Panc1 (cell line): ENCODE results near the gene DLGAP1. TPM values are rescaled to one million over a fixed set of nuclear protein-coding genes. Genes with fewer than 3 reads are reported as not detected.

Experiments used
- ATAC-seq: fragments of 200-7000 bp; cut with Tn5 transposase; 2 replicates; pipeline ENCODE4 v1.9.1; 2020; ENCODE audit warnings: mild to moderate bottlenecking, moderate library complexity
- BruUV-seq: library from RNA; stranded (reverse); fragments of 400-500 nt; replicated peaks from 2 replicates; lab custom pipeline; 2021; lab: Mats Ljungman, UMichigan
- CTCF ChIA-PET: fragments of 300-600 bp; sonication (Branson Sonifier 250); formaldehyde crosslinking; loops from one replicate; lab custom pipeline; 2022; ENCODE audit warnings: antibody characterized with exemption; lab: Charles Lee
- POLR2A ChIA-PET: fragments of 300-600 bp; sonication (Branson Sonifier 250); formaldehyde crosslinking; loops from one replicate; lab custom pipeline; 2022; ENCODE audit warnings: antibody characterized with exemption; lab: Charles Lee
- DNase-seq: peaks from one replicate; pipeline ENCODE4 v3.0.0-alpha.2; 2010; ENCODE audit warnings: low read depth, low spot score
- H3K27ac ChIP-seq: 2 replicates; pipeline ENCODE4 v1.5.1; 2011; ENCODE audit warnings: mild to moderate bottlenecking, low read length, inconsistent platforms
- H3K27me3 ChIP-seq: fragments of 200-500 bp; sonication (Bioruptor generic); 2 replicates; pipeline ENCODE4 v1.6.0; 2014; ENCODE audit warnings: low read length, inconsistent platforms; ENCODE audit not compliant: control insufficient read depth, insufficient read depth
- H3K36me3 ChIP-seq: fragments of 200-500 bp; sonication (Bioruptor generic); 2 replicates; pipeline ENCODE4 v1.5.1; 2014; ENCODE audit warnings: inconsistent platforms, mild to moderate bottlenecking, low read length, moderate library complexity; ENCODE audit not compliant: control insufficient read depth, insufficient read depth
- H3K4me1 ChIP-seq: 2 replicates; pipeline ENCODE4 v1.5.1; 2011; ENCODE audit warnings: inconsistent platforms, mild to moderate bottlenecking, low read length, moderate library complexity; ENCODE audit not compliant: control insufficient read depth, insufficient read depth
- H3K4me3 ChIP-seq, 2 experiments: 2 replicates each; pipeline ENCODE4 v1.5.1; 2011 to 2012; ENCODE audit warnings: low read depth in 2 of 2, low read length in 2 of 2, mild to moderate bottlenecking in 2 of 2, inconsistent platforms in 1 of 2, moderate library complexity in 1 of 2
- H3K9me3 ChIP-seq: fragments of 200-500 bp; sonication (Bioruptor generic); 2 replicates; pipeline ENCODE4 v1.5.1; 2014; ENCODE audit warnings: low read depth, mild to moderate bottlenecking, inconsistent platforms, low read length, moderate library complexity; ENCODE audit not compliant: control insufficient read depth, insufficient read depth
- CTCF ChIP-seq: fragments of 450-650 bp; IDR thresholded peaks from 2 replicates; pipeline ENCODE4 v1.5.1; 2017; ENCODE audit warnings: mild to moderate bottlenecking
- POLR2AphosphoS5 ChIP-seq: IDR thresholded peaks from 2 replicates; pipeline ENCODE4 v1.6.1; 2012; ENCODE audit warnings: mild to moderate bottlenecking, low read depth, low read length, moderate library complexity
- REST ChIP-seq, 2 experiments: IDR thresholded peaks; 2 replicates each; pipeline ENCODE4 v1.6.1; 2011 to 2012; ENCODE audit warnings: low read depth in 2 of 2, control low read depth in 1 of 2, low read length in 1 of 2, mild to moderate bottlenecking in 1 of 2, moderate library complexity in 1 of 2; ENCODE audit not compliant: insufficient read depth in 1 of 2
- SIN3A ChIP-seq: IDR thresholded peaks from 2 replicates; pipeline ENCODE4 v1.6.1; 2012; ENCODE audit warnings: low read depth, mild to moderate bottlenecking, low read length, moderate library complexity, borderline replicate concordance; ENCODE audit not compliant: insufficient read depth
- TCF7L2 ChIP-seq: IDR thresholded peaks from 2 replicates; pipeline ENCODE4 v1.6.1; 2011; ENCODE audit warnings: mild to moderate bottlenecking, low read depth, low read length, inconsistent platforms
- in situ Hi-C: cut with HindIII; loops from 2 replicates; pipeline ENCODE4 v1.10.0; 2016; ENCODE audit warnings: low sequenced_read_pairs, low pct_unique_long_range_greater_than_20kb
- intact Hi-C: fragments of 100-400 bp; cut with micrococcal nuclease; formaldehyde crosslinking; loops from one replicate; pipeline ENCODE4 v1.10.0; 2022; ENCODE audit not compliant: unreplicated experiment
- total RNA-seq: library from RNA; stranded (reverse); gene quantifications from one replicate; pipeline ENCODE4 v1.2.1, GENCODE V29; 2021; ENCODE audit not compliant: unreplicated experiment

Gene DLGAP1
- total RNA-seq, 1 experiment from 2014 or later: 1.8 TPM

GRCh38 chr18:3590096-3590630 lies 864.9 kb downstream of the DLGAP1 start:
- POLR2A ChIA-PET: interaction anchor here (1.1 kb wide), 1 partner anchor 20 kb away, joined by 8 read pairs; no protein-coding TSS in a partner anchor
- intact Hi-C loops (loop anchor here (5.0 kb wide), 2 partner anchors 83 to 328 kb away; partner anchors contain the start of gene MYL12B), in situ Hi-C loops (no loop called here)
- Histone ChIP-seq H3K27ac (peak overlapping the region; percentile 96), H3K9me3 (no peaks in the 10 kb centered on the region), H3K27me3 (no peaks in the 10 kb centered on the region), H3K36me3 (no peaks in the 10 kb centered on the region; the same call in 1 of the 2 replicates), H3K4me3 (no peak overlapping the region), H3K4me1 (peaks cover 47% of the 10 kb centered on the region)
- no peak for ATAC-seq
- TF ChIP-seq SIN3A (no peak), TCF7L2 (no peak), CTCF (no peak), REST (IDR thresholded peaks at IDR 0.05; ENCODE audit: insufficient read depth in 1 of 2, low read depth in 2 of 2, low read length in 1 of 2) (no peak), POLR2AphosphoS5 (no peak)
- DNase-seq: no peak
- CTCF ChIA-PET: no interaction called here
- BruUV-seq: no TSS peak

DNA sequence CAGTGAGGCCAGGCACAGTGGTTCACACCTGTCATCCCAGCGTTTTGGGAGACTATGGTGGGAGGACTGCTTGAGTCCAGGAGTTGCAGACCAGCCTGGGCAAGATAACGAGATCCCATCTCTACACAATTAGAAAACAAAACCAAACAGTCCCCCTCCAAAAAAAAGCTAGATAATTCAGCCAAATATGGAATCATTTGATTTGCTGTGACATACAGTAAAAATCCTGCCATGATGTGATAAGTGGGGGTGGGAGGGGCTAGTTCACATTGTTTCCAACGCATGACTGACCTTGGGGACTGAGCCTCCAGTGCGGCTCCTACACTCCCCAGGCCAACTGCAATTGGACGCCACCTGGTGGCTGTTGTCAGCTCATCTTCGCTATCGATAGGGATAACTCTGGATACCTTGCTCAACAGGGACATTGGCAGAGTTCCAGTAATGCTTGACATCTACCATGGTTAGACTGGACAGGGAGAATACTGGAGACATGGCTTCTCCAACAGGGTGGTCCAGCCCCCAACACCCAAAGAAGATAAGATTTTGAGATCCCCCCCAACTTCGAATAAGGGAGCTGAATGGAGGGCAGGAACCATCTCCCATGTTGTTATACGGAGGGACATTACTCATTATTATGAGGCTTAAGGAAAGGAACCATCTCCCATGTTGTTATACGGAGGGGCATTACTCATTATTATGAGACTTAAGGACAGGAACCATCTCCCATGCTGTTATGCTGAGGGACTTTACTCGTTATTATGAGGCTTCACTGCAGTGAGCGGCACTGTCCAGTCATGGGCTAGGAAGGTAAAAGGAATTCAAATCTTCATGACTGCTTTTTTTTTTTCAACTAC lies 869.2 kb downstream of the DLGAP1 start:
- BruUV-seq: no TSS peak
- H3K27ac ChIP-seq: peak overlapping the region; percentile 93
- H3K27me3 ChIP-seq: no peaks in the 10 kb centered on the region
- intact Hi-C loops: no loop called here
- in situ Hi-C loops: no loop called here
- POLR2A ChIA-PET: interaction anchor here (0.6 kb wide), 1 partner anchor 119 kb away, joined by 8 read pairs; no protein-coding TSS in a partner anchor
- H3K9me3 ChIP-seq: no peaks in the 10 kb centered on the region
- no peaks in the 10 kb centered on the region for H3K36me3 ChIP-seq
- H3K4me3 ChIP-seq: no peak overlapping the region
- peaks cover 16% of the 10 kb centered on the region for H3K4me1 ChIP-seq
- ATAC-seq (peak; percentile 82), DNase-seq (peak; percentile 53)
- TF ChIP-seq SIN3A (no peak), REST (IDR thresholded peaks at IDR 0.05; ENCODE audit: insufficient read depth in 1 of 2, low read depth in 2 of 2, low read length in 1 of 2) (no peak), POLR2AphosphoS5 (no peak; the same call in 1 of the 2 replicates), TCF7L2 (no peak), CTCF (peak; percentile 81)
- CTCF ChIA-PET: interaction anchor here (0.5 to 1.6 kb wide), 7 partner anchors 36 to 1147 kb away, joined by 3 to 12 read pairs (median 3); no protein-coding TSS in a partner anchor
